HG03354 (cell line): ENCODE data around the gene PGGHG.

Experiments used
- ATAC-seq: cut with Tn5 transposase; IDR thresholded peaks from one replicate; pipeline ENCODE4 v1.9.1; 2021; ENCODE audit warnings: mild to moderate bottlenecking; ENCODE audit not compliant: unreplicated experiment, poor library complexity, severe bottlenecking

Gene PGGHG

GRCh38 chr11:288478-289397, at the start of gene PGGHG:
PGGHG (plus strand) TSS chr11:289126; CDS start chr11:289817, 691 bp downstream.
- ATAC-seq = peak; percentile 62

GRCh38 chr11:240315-240714, 48.6 kb upstream of the PGGHG start:
- ATAC-seq = no peak

GRCh38 chr11:241634-242033, 47.3 kb upstream of the PGGHG start:
- no peak for ATAC-seq

- no peak for ATAC-seq
These were observed 44.5 kb upstream of the PGGHG start for GRCh38 chr11:244376-244775.

- no peak for ATAC-seq
These were observed 39.9 kb upstream of the PGGHG start for GRCh38 chr11:249062-249461.

- no peak for ATAC-seq
These were observed 38.7 kb upstream of the PGGHG start for GRCh38 chr11:250274-250673.

GRCh38 chr11:250740-251299, 38.1 kb upstream of the PGGHG start:
- no peak for ATAC-seq

GRCh38 chr11:251550-251949, 37.4 kb upstream of the PGGHG start:
- no peak for ATAC-seq

- ATAC-seq = no peak
These were observed 36.3 kb upstream of the PGGHG start for GRCh38 chr11:252666-253065.

- no peak for ATAC-seq
These were observed 35.6 kb upstream of the PGGHG start for GRCh38 chr11:253160-253885.

- ATAC-seq = no peak
These were observed 35.0 kb upstream of the PGGHG start for GRCh38 chr11:253886-254270.

- ATAC-seq = no peak
These were observed 33.8 kb upstream of the PGGHG start for GRCh38 chr11:255176-255575.

- ATAC-seq = no peak
These were observed 33.1 kb upstream of the PGGHG start for GRCh38 chr11:255816-256215.

- no peak for ATAC-seq
These were observed 31.8 kb upstream of the PGGHG start for GRCh38 chr11:256952-257737.

GRCh38 chr11:257766-258493, 31.0 kb upstream of the PGGHG start:
- no peak for ATAC-seq

GRCh38 chr11:259413-259812, 29.5 kb upstream of the PGGHG start:
- ATAC-seq = no peak

GRCh38 chr11:261624-262023, 27.3 kb upstream of the PGGHG start:
- ATAC-seq = no peak

- no peak for ATAC-seq
These were observed 22.1 kb upstream of the PGGHG start for GRCh38 chr11:266676-267439.
